ENCODE results near the gene MACROD1. TPM values are rescaled to one million over a fixed set of nuclear protein-coding genes. Genes with fewer than 3 reads are reported as not detected.

Gene MACROD1
- total and polyA plus RNA-seq, 9 of the 15 experiments (the other 6 are each of a cell fraction or from before 2014, with no cell fraction given) = 1.1 to 60.0 (median 26.4) TPM

DNA sequence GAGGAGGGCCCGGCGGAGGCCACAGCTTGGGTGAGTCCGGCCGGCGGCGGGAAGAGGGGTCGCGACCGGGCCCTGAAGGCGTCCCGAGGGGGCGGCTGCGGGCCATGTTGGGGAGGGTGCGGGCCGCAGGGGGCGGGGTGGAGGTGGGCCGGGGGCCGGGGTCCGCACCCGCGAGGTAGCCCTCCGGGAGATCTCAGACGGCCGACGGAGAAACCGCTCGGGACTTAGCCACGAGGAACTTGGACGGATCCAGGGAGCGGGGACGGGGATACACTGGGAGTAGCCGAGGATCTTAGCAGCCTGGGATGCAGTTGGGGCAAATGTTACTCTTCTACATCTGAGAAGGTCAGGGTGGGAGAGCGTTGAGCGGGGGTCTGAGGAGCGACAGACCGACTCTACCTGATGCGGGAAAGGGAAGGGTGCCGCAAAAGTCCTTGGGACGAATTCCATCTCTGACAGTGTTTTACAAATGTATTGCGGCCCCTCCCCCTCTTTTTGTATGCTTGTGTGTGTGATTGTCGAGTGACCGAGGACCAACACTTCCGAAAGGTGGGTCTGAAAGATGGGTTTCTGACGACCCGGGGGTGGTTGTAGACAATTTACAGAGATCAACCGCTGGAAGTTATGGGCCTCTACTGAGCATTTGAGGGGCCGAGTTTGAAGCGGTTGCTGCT lies 20.7 kb upstream of the MACROD1 start (continued):
- TF ChIP-seq, protein P1, sequence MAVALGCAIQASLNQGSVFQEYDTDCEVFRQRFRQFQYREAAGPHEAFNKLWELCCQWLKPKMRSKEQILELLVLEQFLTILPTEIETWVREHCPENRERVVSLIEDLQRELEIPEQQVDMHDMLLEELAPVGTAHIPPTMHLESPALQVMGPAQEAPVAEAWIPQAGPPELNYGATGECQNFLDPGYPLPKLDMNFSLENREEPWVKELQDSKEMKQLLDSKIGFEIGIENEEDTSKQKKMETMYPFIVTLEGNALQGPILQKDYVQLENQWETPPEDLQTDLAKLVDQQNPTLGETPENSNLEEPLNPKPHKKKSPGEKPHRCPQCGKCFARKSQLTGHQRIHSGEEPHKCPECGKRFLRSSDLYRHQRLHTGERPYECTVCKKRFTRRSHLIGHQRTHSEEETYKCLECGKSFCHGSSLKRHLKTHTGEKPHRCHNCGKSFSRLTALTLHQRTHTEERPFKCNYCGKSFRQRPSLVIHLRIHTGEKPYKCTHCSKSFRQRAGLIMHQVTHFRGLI (CRISPR knock-in tag; IDR thresholded peaks at IDR 0.05) = no peak
- TF ChIP-seq, protein P2, sequence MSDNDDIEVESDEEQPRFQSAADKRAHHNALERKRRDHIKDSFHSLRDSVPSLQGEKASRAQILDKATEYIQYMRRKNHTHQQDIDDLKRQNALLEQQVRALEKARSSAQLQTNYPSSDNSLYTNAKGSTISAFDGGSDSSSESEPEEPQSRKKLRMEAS (CRISPR knock-in tag; IDR thresholded peaks at IDR 0.05) = no peak
- 0 out of 2 replicates have a peak, but pooled peaks have one; percentile 29 for TF ChIP-seq GTF2A2 (tag; IDR thresholded peaks at IDR 0.05)

- Histone ChIP-seq H2AFZ (ENCODE audit: low read depth, low read length) (peak within 1 kb of the TSS; percentile 72), H3K27ac (ENCODE audit: extremely low read depth, low read depth, low read length) (peak within 1 kb of the TSS; percentile 89), H3K9ac (ENCODE audit: insufficient read depth in 1 of 2, low read depth in 2 of 2, low read length in 2 of 2) (peak within 1 kb of the TSS; percentile 84 to 99), H3K4me3 (peak within 1 kb of the TSS; percentile 70), H3K4me1 (replicated peaks in 1 of 2; ENCODE audit: control insufficient read depth in 2 of 2, insufficient read depth in 2 of 2, low read length in 2 of 2) (peaks cover 26 to 50% of the 10 kb centered on the region in 2 experiments), H3K4me2 (ENCODE audit: insufficient read depth, low read length) (peak within 1 kb of the TSS; percentile 97), H3K36me3 (ENCODE audit: control insufficient read depth, insufficient read depth, low read length) (peaks cover 12% of the 10 kb centered on the region), H3K9me3 (replicated peaks; ENCODE audit: control insufficient read depth, insufficient read depth, low read depth, low read length) (no peaks in the 10 kb centered on the region), H3K79me2 (ENCODE audit: control insufficient read depth, insufficient read depth, low read length) (peaks cover 30% of the 10 kb centered on the region), H3K27me3 (ENCODE audit: control insufficient read depth in 2 of 2, insufficient read depth in 2 of 2, low read length in 2 of 2) (no peaks in the 10 kb centered on the region), H3K9me1 (ENCODE audit: control insufficient read depth, insufficient read depth, low read length) (no peaks in the 10 kb centered on the region), H4K20me1 (replicated peaks; ENCODE audit: control insufficient read depth, insufficient read depth, low read length) (no peaks in the 10 kb centered on the region)
- no TSS peak for BruUV-seq (replicated peaks)
- ChIA-PET CTCF (ENCODE audit: low intra/inter-chr PET ratio) (no interaction called here), POLR2A (interaction anchor here (0.6 to 2.2 kb wide), 16 partner anchors 10 to 1237 kb away, joined by 3 to 29 read pairs (median 4); partner anchors contain the start of genes FERMT3, PPP1R14B, PRDX5 and TRMT112)
- in situ Hi-C loops (cut with MboI) = no loop called here
- FAIRE-seq = peak; percentile 99
- ATAC-seq = peak; percentile 89
- peak; percentile 96 to 100 (median 98) for DNase-seq (ENCODE audit: extremely low read depth in 1 of 4, low spot score in 3 of 4)
- WGBS (ENCODE audit: insufficient coverage, low coverage, missing lambda C conversion rate) = 1% methylated on average over 48 of the region's 74 CpGs
- intact Hi-C loops (cut with micrococcal nuclease) = loop anchor here (2.0 to 5.0 kb wide), 3 partner anchors 45 to 171 kb away; partner anchors contain the start of genes CATSPERZ, DNAJC4 and RPS6KA4
- TF ChIP-seq MAZ (CRISPR knock-in tag; conservative IDR thresholded peaks at IDR 0.05 in 1 of 2, IDR thresholded peaks at IDR 0.05 in 1 of 2) (peak; percentile 18 to 22; a peak in 2 of 4 replicates), BRCA1 (IDR thresholded peaks at IDR 0.05) (no peak), BRCA1 (CRISPR knock-in tag; IDR thresholded peaks at IDR 0.05) (no peak), MTA3 (IDR thresholded peaks at IDR 0.05; ENCODE audit: borderline replicate concordance) (peak; percentile 86; the same call in 1 of the 2 replicates), ZNF699 (CRISPR knock-in tag; IDR thresholded peaks at IDR 0.05; ENCODE audit: insufficient replicate concordance) (no peak), YBX1 (IDR thresholded peaks at IDR 0.05) (no peak), KAT2B (IDR thresholded peaks at IDR 0.05; ENCODE audit: low read depth, low read length) (no peak), MTF1 (CRISPR knock-in tag; IDR thresholded peaks at IDR 0.05; ENCODE audit: borderline replicate concordance) (no peak), ZNF175 (CRISPR knock-in tag; IDR thresholded peaks at IDR 0.05; ENCODE audit: low read depth) (no peak), BCOR (IDR thresholded peaks at IDR 0.05) (0 out of 2 replicates have a peak, but pooled peaks have one; percentile 21), SNIP1 (IDR thresholded peaks at IDR 0.05; ENCODE audit: low read depth) (no peak), LEF1 (IDR thresholded peaks at IDR 0.05) (peak; percentile 88), ZFP36 (IDR thresholded peaks at IDR 0.05; ENCODE audit: low read depth, low read length, partially characterized antibody) (no peak)
- TF ChIP-seq, protein P3, sequence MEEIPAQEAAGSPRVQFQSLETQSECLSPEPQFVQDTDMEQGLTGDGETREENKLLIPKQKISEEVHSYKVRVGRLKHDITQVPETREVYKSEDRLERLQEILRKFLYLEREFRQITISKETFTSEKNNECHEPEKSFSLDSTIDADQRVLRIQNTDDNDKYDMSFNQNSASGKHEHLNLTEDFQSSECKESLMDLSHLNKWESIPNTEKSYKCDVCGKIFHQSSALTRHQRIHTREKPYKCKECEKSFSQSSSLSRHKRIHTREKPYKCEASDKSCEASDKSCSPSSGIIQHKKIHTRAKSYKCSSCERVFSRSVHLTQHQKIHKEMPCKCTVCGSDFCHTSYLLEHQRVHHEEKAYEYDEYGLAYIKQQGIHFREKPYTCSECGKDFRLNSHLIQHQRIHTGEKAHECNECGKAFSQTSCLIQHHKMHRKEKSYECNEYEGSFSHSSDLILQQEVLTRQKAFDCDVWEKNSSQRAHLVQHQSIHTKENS (CRISPR knock-in tag; IDR thresholded peaks at IDR 0.05) = no peak
Observed at GRCh38 chr11:64185693-64186491, 20.0 kb upstream of the MACROD1 start, which contains the start of gene STIP1. Gene STIP1 (plus strand): TSS chr11:64186171. CDS start chr11:64186262, 91 bp downstream.
